ENCODE results near the gene MOB3A. TPM values are rescaled to one million over a fixed set of nuclear protein-coding genes. Genes with fewer than 3 reads are reported as not detected.

The MOB3A gene
- total and polyA plus RNA-seq, 5 donors = 9.5 to 27.0 (median 21.6) TPM

DNA sequence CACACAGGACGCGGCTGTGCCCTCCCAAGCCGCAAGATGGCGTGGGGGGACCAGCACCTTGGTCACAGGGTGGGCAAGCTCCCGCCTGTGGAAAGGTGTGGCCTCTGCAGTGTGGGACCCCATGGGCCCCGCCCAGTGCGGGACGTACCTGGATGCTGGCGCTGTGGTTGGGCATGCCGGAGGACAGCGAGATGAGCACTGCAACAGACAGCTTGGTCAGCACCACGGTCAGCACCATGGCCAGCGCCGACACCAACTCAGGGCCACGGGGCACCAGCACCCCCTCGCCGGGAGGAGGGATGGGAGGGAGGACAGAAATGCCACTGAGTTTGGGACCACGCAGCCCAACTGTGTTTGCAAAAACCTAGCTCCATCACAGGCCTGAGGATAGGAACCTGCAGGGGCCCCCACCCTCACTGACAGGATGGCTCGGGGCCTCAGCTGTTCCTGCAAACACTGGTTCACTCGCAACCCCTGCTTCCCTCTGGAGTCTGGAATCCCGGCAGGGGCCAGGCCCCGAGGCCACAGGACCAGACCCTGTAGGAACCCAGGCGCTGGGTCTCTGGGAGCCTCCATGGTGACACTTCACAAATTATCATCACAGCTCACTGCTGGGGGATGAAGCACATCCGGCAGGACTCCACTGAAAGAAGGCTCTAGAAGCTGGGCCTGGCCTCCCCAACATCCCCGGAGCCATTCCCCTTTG lies 27.7 kb upstream of the MOB3A start:
- Histone ChIP-seq H3K27ac (ENCODE audit: low read length) (no peak overlapping the region), H3K4me1 (ENCODE audit: control insufficient read depth, insufficient read depth, low read length) (no peaks in the 10 kb centered on the region), H3K9me3 (ENCODE audit: control insufficient read depth, low read length) (no peaks in the 10 kb centered on the region), H3K27me3 (ENCODE audit: control insufficient read depth, insufficient read depth) (no peaks in the 10 kb centered on the region), H3K4me3 (ENCODE audit: low read length) (no peak overlapping the region)
- ATAC-seq (no peak), DNase-seq (peak in 2 of 3 donors; percentile 76 to 80)
- 85% methylated on average over 25 of the region's 25 CpGs for WGBS
- intact Hi-C loops (cut with DNase I) = no loop called here

GRCh38 chr19:2122982-2123381 lies 26.9 kb upstream of the MOB3A start:
- Histone ChIP-seq H3K4me1 (ENCODE audit: control insufficient read depth, insufficient read depth, low read length) (no peaks in the 10 kb centered on the region), H3K9me3 (ENCODE audit: control insufficient read depth, low read length) (no peaks in the 10 kb centered on the region), H3K4me3 (ENCODE audit: low read length) (no peak overlapping the region), H3K27ac (ENCODE audit: low read length) (no peak overlapping the region), H3K27me3 (ENCODE audit: control insufficient read depth, insufficient read depth) (no peaks in the 10 kb centered on the region)
- no peak for ATAC-seq
- peak in 1 of 3 donors; percentile 51 for DNase-seq
- intact Hi-C loops (cut with DNase I) = no loop called here
- 92% methylated on average over 10 of the region's 10 CpGs for WGBS

DNA sequence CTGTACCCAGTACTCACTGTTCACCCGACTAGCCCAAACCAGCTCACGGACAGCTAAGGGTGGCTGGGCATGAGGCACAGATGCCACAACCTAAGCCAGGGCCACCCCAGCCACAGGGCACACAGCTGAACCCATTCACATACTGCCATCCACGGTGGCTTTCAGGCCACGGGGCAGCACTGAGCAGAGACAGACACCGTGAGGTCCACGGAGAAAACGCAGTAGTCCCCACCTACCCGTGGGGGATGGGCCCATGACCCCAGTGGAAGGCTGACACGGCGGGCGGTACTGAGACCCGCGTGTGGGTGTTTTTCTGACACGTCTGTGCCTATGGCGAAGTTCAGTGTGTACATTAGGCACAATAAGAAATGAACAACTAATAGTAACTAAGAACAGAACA lies 26.1 kb upstream of the MOB3A start:
- no peaks in the 10 kb centered on the region for H3K9me3 ChIP-seq (ENCODE audit: control insufficient read depth, low read length)
- no peak overlapping the region for H3K4me3 ChIP-seq (ENCODE audit: low read length)
- no peak overlapping the region for H3K27ac ChIP-seq (ENCODE audit: low read length)
- ATAC-seq = no peak
- peak in 1 of 3 donors; percentile 44 for DNase-seq
- no peaks in the 10 kb centered on the region for H3K4me1 ChIP-seq (ENCODE audit: control insufficient read depth, insufficient read depth, low read length)
- intact Hi-C loops (cut with DNase I) = no loop called here
- no peaks in the 10 kb centered on the region for H3K27me3 ChIP-seq (ENCODE audit: control insufficient read depth, insufficient read depth)
- WGBS = 91% methylated on average over 15 of the region's 15 CpGs

DNA sequence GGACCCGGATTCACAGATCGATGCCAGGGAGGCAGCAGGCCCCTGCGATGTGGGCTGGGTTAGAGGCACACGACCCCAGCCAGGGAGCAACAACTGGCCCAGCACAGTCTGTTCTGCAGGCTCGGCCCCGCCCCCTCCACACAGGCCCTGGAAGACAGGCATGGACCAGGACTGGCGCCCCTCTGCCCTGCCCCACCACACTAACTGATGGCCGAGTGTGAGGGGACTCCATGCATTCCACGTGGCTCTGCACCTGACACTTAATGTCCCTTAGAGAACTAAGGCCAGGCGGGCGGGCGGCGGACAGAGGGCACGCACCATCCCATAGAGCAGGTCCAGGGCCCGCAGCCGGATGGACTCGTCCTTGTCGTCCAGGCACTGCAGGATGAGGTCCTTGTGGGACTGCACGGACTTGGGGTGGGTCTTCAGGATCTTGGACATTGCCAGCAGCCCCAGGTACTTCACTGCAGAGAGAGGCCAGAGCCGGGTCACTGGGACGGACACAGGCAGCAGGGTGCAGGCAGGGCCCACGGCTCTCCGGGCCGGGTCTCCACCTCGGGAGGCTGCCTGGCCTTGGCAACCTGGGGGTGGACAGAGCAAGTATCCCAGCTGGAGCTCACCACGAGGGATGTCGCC lies 25.4 kb upstream of the MOB3A start:
- ATAC-seq (peak; percentile 3 to 5), DNase-seq (peak in 2 of 3 donors; percentile 51 to 56)
- Histone ChIP-seq H3K27me3 (ENCODE audit: control insufficient read depth, insufficient read depth) (no peaks in the 10 kb centered on the region), H3K4me3 (ENCODE audit: low read length) (no peak overlapping the region), H3K27ac (ENCODE audit: low read length) (no peak overlapping the region), H3K9me3 (ENCODE audit: control insufficient read depth, low read length) (no peaks in the 10 kb centered on the region), H3K4me1 (ENCODE audit: control insufficient read depth, insufficient read depth, low read length) (no peaks in the 10 kb centered on the region)
- WGBS = 93% methylated on average over 27 of the region's 27 CpGs
- intact Hi-C loops (cut with DNase I) = no loop called here

GRCh38 chr19:2120821-2121220 lies 24.7 kb upstream of the MOB3A start:
- Histone ChIP-seq H3K4me1 (ENCODE audit: control insufficient read depth, insufficient read depth, low read length) (no peaks in the 10 kb centered on the region), H3K27me3 (ENCODE audit: control insufficient read depth, insufficient read depth) (no peaks in the 10 kb centered on the region), H3K9me3 (ENCODE audit: control insufficient read depth, low read length) (no peaks in the 10 kb centered on the region), H3K27ac (ENCODE audit: low read length) (no peak overlapping the region), H3K4me3 (ENCODE audit: low read length) (no peak overlapping the region)
- intact Hi-C loops (cut with DNase I) = no loop called here
- 96% methylated on average over 26 of the region's 26 CpGs for WGBS
- peak in 2 of 3 donors; percentile 44 to 53 for DNase-seq
- ATAC-seq = no peak

GRCh38 chr19:2119921-2120785 lies 24.0 kb upstream of the MOB3A start:
- intact Hi-C loops (cut with DNase I) = no loop called here
- 89% methylated on average over 31 of the region's 31 CpGs for WGBS
- H3K27me3 ChIP-seq (ENCODE audit: control insufficient read depth, insufficient read depth) = no peaks in the 10 kb centered on the region
- no peaks in the 10 kb centered on the region for H3K4me1 ChIP-seq (ENCODE audit: control insufficient read depth, insufficient read depth, low read length)
- H3K27ac ChIP-seq (ENCODE audit: low read length) = no peak overlapping the region
- ATAC-seq = no peak
- H3K4me3 ChIP-seq (ENCODE audit: low read length) = no peak overlapping the region
- DNase-seq = peak in 2 of 3 donors; percentile 38 to 40
- no peaks in the 10 kb centered on the region for H3K9me3 ChIP-seq (ENCODE audit: control insufficient read depth, low read length)

DNA sequence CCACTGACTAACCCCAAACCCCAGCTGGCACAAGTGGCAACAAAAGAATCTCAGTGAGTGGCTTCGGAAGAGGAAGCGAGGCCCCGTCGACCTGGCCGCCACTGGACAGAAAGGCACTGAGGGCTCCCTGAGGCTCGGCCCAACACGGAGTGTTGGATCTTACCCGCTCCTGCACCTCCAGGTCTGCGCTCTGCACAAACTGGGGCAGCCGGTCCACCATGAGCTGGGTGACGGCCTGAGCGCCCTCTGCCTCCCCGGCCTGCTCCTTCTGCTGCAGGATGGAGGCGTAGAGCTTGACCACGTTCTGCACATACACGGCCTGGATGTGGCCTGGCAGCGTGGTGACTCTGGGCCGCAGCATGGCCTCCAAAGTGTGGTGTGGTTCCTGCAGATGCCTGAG lies 22.3 kb upstream of the MOB3A start:
- WGBS = 94% methylated on average over 18 of the region's 18 CpGs
- Histone ChIP-seq H3K9me3 (ENCODE audit: control insufficient read depth, low read length) (no peaks in the 10 kb centered on the region), H3K27ac (ENCODE audit: low read length) (no peak overlapping the region), H3K27me3 (ENCODE audit: control insufficient read depth, insufficient read depth) (no peaks in the 10 kb centered on the region), H3K4me3 (ENCODE audit: low read length) (no peak overlapping the region), H3K4me1 (ENCODE audit: control insufficient read depth, insufficient read depth, low read length) (no peaks in the 10 kb centered on the region)
- DNase-seq = peak in 1 of 3 donors; percentile 44
- ATAC-seq = no peak
- intact Hi-C loops (cut with DNase I) = no loop called here

DNA sequence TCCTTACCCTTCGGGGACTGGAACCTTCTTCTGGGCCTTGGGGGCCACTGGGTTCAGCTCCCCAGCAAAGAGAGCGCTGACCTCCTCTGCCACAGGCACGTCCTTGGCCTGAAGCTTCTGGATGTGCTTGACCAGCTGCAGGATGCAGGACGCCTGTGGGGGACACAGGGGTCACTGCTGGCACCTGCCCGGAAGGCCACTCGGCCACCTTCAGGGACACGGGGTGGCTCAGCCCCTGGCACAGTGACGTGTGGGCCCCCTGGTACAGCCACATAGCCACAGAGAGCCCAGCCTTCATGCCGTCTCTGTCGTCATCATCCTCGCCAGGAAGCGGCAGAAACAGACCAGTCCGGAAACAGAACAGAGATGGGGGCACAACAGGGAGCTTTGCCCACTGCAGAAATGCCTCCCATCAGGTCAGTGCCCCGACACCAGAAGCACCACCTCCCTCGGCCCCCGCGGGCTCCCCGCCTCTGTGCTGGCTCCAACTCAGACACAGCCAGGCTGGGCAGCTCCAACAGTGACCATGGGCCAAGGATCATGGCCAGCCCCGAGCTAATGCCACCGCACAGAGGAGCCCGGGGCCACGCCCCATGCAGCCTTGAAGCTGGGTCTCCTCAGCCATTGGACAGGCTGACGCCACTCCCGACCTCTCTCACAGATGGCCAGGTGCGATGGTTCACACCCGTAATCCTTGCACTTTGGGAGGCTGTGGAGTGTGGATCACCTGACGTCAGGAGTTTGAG lies 21.3 kb upstream of the MOB3A start:
- WGBS = 91% methylated on average over 27 of the region's 27 CpGs
- DNase-seq (peak in 1 of 3 donors; percentile 40), ATAC-seq (no peak)
- Histone ChIP-seq H3K9me3 (ENCODE audit: control insufficient read depth, low read length) (no peaks in the 10 kb centered on the region), H3K27me3 (ENCODE audit: control insufficient read depth, insufficient read depth) (no peaks in the 10 kb centered on the region), H3K27ac (ENCODE audit: low read length) (no peak overlapping the region), H3K4me3 (ENCODE audit: low read length) (no peak overlapping the region), H3K4me1 (ENCODE audit: control insufficient read depth, insufficient read depth, low read length) (no peaks in the 10 kb centered on the region)
- intact Hi-C loops (cut with DNase I) = no loop called here

- no peak overlapping the region for H3K27ac ChIP-seq (ENCODE audit: low read length)
- DNase-seq = peak in 2 of 3 donors; percentile 50 to 57
- ATAC-seq = no peak
- no peaks in the 10 kb centered on the region for H3K27me3 ChIP-seq (ENCODE audit: control insufficient read depth, insufficient read depth)
- H3K4me1 ChIP-seq (ENCODE audit: control insufficient read depth, insufficient read depth, low read length) = no peaks in the 10 kb centered on the region
- intact Hi-C loops (cut with DNase I) = no loop called here
- H3K9me3 ChIP-seq (ENCODE audit: control insufficient read depth, low read length) = no peaks in the 10 kb centered on the region
- WGBS = 95% methylated on average over 25 of the region's 25 CpGs
- no peak overlapping the region for H3K4me3 ChIP-seq (ENCODE audit: low read length)
These were observed 20.4 kb upstream of the MOB3A start for GRCh38 chr19:2116507-2116906.

- Histone ChIP-seq H3K9me3 (ENCODE audit: control insufficient read depth, low read length) (no peaks in the 10 kb centered on the region), H3K4me3 (ENCODE audit: low read length) (no peak overlapping the region), H3K27me3 (ENCODE audit: control insufficient read depth, insufficient read depth) (no peaks in the 10 kb centered on the region), H3K27ac (ENCODE audit: low read length) (no peak overlapping the region), H3K4me1 (ENCODE audit: control insufficient read depth, insufficient read depth, low read length) (no peaks in the 10 kb centered on the region)
- 95% methylated on average over 24 of the region's 24 CpGs for WGBS
- DNase-seq (peak in 1 of 3 donors; percentile 48), ATAC-seq (no peak)
- intact Hi-C loops (cut with DNase I) = no loop called here
These were observed 19.8 kb upstream of the MOB3A start for GRCh38 chr19:2115911-2116426.

All from right cardiac atrium (tissue), 5 donors.